Occipital lobe (tissue), 2 donors: ENCODE data around the gene HIPK2. TPM values are rescaled to one million over a fixed set of nuclear protein-coding genes. Genes with fewer than 3 reads are reported as not detected.
"Not testable (repeated sequence)": the region's sequence is repeated elsewhere in the genome, so short reads cannot be mapped to it uniquely, and the experiment has no call there.

Source experiments
- DNase-seq: peaks from one replicate; lab custom pipeline; 2025; lab: John Stamatoyannopoulos, UW
- total RNA-seq: library from RNA; depleted of rRNA; stranded (reverse); fragments of >200 nt; gene quantifications from one replicate; pipeline ENCODE4 v1.2.3, GENCODE V29; 2014

The HIPK2 gene
- total RNA-seq, 1 donor from 2014 or later = 12.0 TPM

GRCh38 chr7:139570119-139570518, 207.7 kb downstream of the HIPK2 start:
- peak; percentile 63 for DNase-seq

- no peak for DNase-seq
These were observed 208.8 kb downstream of the HIPK2 start for GRCh38 chr7:139568813-139569490.

- DNase-seq = no peak
These were observed 209.5 kb downstream of the HIPK2 start for GRCh38 chr7:139568346-139568675.

GRCh38 chr7:139567647-139568345, 210.0 kb downstream of the HIPK2 start:
- DNase-seq = no peak

DNA sequence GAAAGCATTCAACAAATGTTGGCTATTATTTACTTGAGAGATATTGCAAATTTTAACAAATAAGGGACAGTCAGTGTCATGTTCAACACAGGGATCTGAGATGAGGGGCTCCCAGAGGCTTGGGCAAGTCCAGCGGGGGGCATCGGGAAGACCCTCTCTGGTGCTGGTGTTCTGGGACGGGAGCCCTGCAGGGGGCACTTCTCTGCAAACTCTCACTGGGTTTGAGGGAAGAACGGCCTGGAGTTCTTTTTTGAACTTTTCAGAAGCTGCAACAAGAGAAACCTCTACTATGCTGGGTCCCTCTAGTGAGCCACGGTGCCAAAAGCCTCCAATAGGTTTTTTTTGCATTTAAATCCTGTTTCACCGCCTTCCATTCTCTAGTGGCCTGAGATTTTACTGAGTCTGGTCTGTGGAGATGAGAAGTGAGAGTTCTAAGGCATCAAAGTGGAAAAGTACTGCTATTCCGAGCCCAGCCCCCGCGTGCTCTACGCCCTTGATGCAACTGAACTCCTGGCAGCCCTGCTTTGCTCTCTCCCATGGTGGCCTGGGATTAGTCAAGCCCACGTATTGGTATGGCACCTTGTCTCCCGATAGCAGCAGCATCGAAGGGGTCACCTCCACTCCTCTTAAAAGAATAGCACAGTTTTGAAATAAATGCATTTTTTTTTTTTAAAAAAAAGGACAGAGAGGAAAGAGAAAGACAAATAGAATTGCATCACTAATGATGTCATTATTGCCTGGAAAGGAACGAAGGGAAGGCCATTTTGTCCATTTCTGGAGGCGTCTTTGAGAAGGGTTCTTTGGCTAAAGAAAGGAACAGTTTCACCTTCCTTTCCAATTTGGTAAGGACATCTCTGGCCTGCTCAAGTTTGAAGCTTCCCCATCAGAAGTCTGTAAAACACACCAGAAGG, 210.8 kb downstream of the HIPK2 start:
- DNase-seq = no peak

- no peak for DNase-seq
These were observed 211.7 kb downstream of the HIPK2 start for GRCh38 chr7:139566075-139566474.

GRCh38 chr7:139563856-139564255, 213.9 kb downstream of the HIPK2 start:
- DNase-seq = no peak

DNA sequence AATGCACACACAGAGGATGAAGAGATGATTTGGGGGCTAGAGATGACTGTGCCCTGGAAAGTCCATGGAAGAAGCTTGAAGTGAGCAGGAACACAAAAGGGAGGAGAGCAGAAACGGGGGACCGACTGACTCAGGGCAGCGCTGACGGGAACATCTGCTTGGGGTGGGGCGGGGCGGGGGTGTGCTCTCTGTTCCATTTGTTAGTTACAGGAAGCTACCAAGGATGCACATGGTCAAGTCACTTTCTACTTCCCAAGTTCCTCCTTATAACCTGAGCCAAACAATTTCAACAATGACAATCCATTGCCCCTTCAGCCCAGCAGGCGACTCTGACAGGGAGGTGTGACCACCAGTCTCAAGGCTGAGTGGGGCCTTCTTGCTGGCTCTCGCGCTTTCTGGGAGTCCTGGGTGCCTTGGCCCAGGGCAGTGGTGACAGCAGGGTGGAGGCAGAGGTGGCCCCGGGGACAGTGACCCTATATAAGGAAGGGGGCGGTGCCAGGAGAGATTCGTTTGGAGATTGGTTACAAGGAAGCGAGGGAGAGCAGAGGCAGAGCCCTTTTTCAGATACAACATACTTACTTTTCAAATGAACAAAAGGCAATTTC, 214.7 kb downstream of the HIPK2 start:
- DNase-seq = no peak

GRCh38 chr7:139562491-139562890, 215.3 kb downstream of the HIPK2 start:
- DNase-seq = no peak

DNA sequence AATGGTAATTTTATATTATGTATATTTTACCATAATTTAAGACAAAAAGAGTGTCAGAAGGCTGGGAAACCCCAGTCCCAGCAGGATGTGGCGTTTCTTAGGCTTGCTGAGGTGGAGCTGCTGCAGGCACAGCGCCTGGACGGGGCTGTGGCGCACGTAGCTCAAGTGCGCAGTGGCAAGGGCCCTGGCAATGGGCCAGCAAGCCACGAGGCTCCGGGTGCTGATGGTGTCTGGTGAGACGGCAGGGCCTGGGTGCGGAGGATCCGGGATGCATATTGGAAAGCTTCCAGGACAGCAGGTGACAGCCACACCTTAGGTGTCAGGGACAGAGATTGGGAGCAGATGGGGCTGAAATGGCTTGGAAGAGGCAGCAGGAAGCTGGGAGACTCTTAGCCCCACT, 217.1 kb downstream of the HIPK2 start:
- DNase-seq = no peak

DNA sequence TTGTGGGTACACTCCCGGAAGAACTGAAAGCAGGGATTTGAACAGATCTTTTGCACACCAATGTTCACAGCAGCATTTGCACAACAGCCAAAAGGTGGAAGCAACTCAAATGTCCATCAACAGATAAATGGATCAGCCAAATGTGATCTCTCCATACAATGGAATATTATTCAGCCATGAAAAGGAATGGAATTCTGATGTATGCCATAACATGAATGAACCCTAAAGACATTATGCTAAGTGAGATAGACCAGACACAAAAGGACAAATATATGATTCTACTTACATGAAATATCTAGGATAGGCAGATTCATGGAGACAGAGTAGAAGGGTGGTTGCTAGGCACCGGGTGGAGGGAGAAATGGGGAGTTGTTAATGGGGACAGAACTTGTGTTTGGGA, 217.6 kb downstream of the HIPK2 start:
- DNase-seq = no peak

DNA sequence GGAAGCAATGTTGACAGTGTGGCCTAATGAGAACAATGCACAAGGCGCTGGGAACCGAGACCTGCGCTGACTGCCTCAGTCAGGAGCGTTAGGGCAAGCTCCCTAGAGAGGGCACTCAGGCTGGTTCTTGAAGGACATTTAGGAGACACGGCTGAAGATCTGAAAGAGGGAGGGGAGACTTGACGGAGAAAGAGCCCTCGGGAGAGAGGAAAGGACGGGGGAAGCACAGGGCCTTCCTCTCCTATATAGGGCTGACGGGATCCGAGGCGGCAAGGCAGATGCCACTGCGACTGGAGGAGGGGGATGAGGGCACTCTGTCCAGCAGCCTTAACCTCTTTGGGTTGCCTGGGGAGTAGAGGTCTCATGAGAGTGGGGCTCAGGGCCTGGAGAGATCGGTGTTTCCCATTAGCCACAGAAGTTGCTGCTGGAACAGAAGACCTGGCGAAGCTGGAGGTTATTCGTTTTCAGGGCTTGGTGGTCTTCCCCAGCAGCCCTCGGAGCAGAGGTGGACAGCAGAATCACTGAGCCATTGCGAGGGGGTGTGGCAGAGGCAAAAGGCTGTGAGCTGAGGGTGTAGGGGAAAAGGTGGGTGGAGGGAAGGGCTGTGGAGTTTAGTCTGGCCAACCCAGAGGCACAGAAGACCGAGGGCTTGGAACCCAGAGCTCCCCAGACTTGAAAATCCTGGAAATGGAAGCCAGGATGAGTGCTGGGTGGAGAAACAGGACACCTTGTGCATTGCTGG, 218.3 kb downstream of the HIPK2 start:
- DNase-seq = no peak

- no peak for DNase-seq
These were observed 219.8 kb downstream of the HIPK2 start for GRCh38 chr7:139557857-139558581.

GRCh38 chr7:139553991-139554700, 223.7 kb downstream of the HIPK2 start:
- DNase-seq = not testable (repeated sequence)

GRCh38 chr7:139548302-139549028, 229.3 kb downstream of the HIPK2 start:
- DNase-seq = no peak

- DNase-seq = no peak
These were observed 233.2 kb downstream of the HIPK2 start for GRCh38 chr7:139544645-139545044.

- no peak for DNase-seq
These were observed 233.8 kb downstream of the HIPK2 start for GRCh38 chr7:139543801-139544603.
